Progenitor cell of endocrine pancreas (in vitro differentiated cells): ENCODE results near the gene ALDH2. TPM values are rescaled to one million over a fixed set of nuclear protein-coding genes. Genes with fewer than 3 reads are reported as not detected.

Experiments
- DNase-seq: peaks from one replicate; pipeline ENCODE4 v3.0.0; 2021; ENCODE audit warnings: low spot score; ENCODE audit not compliant: unreplicated experiment
- H3K27ac Mint-ChIP-seq: 2 replicates; pipeline ENCODE4 v1.8.0; 2021; ENCODE audit warnings: mild to moderate bottlenecking, moderate library complexity, mixed read lengths
- H3K27me3 Mint-ChIP-seq: 2 replicates; pipeline ENCODE4 v1.8.0; 2021; ENCODE audit warnings: mixed read lengths
- H3K36me3 Mint-ChIP-seq: 2 replicates; pipeline ENCODE4 v1.8.0; 2022; ENCODE audit warnings: mixed read lengths; ENCODE audit not compliant: insufficient read depth
- H3K4me1 Mint-ChIP-seq: 2 replicates; pipeline ENCODE4 v1.8.0; 2021; ENCODE audit warnings: low read depth, mixed read lengths
- H3K4me3 Mint-ChIP-seq: 2 replicates; pipeline ENCODE4 v1.8.0; 2021; ENCODE audit warnings: low read depth, mild to moderate bottlenecking, moderate library complexity, mixed read lengths
- H3K9me3 Mint-ChIP-seq: 2 replicates; pipeline ENCODE4 v1.8.0; 2021; ENCODE audit warnings: low read depth, mixed read lengths
- microRNA-seq: library from miRNA; unstranded; fragments of <30 nt; microRNA quantifications from one replicate; pipeline ENCODE4 v1.1.0, GENCODE V29; 2020; ENCODE audit warnings: borderline number of aligned reads; ENCODE audit not compliant: unreplicated experiment
- total RNA-seq: library from RNA; stranded (reverse); gene quantifications from 2 replicates; pipeline ENCODE4 v1.2.1, GENCODE V29; 2021
- TF ChIP-seq, protein P1 (sequence below): fragments of 200-600 bp; sonication (generic); IDR thresholded peaks from one replicate; pipeline ENCODE4 v1.5.0; 2021; ENCODE audit warnings: antibody characterized with exemption, mild to moderate bottlenecking; ENCODE audit not compliant: unreplicated experiment

Gene ALDH2
- total RNA-seq, 1 donor from 2014 or later, result 47.3 TPM

DNA sequence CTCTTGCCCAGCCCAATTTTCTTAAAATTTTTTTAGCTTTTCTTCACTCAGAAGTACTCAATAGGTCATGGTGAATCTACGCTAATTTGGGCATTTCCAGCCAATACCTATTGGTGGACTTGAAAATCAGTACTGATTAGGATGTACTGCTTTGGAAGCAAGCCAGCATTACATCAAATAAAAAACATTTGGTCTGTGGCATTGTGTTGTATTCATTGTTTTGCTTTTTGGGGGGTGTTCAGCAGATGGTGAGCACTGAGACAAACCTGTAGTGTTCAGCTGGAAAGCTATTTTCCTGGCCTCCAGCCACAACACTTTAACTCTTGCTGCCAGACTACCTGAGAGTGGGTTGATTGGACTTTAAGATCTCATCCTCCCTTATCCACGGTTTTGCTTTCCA lies 79.3 kb downstream of the ALDH2 start:
- DNase-seq, result no peak
- Mint-ChIP-seq H3K9me3 (peaks cover 4% of the 10 kb centered on the region), H3K4me3 (no peak overlapping the region), H3K4me1 (peaks cover 23% of the 10 kb centered on the region), H3K36me3 (peaks cover 8% of the 10 kb centered on the region), H3K27ac (no peak overlapping the region), H3K27me3 (no peaks in the 10 kb centered on the region)
- TF ChIP-seq, protein P1, sequence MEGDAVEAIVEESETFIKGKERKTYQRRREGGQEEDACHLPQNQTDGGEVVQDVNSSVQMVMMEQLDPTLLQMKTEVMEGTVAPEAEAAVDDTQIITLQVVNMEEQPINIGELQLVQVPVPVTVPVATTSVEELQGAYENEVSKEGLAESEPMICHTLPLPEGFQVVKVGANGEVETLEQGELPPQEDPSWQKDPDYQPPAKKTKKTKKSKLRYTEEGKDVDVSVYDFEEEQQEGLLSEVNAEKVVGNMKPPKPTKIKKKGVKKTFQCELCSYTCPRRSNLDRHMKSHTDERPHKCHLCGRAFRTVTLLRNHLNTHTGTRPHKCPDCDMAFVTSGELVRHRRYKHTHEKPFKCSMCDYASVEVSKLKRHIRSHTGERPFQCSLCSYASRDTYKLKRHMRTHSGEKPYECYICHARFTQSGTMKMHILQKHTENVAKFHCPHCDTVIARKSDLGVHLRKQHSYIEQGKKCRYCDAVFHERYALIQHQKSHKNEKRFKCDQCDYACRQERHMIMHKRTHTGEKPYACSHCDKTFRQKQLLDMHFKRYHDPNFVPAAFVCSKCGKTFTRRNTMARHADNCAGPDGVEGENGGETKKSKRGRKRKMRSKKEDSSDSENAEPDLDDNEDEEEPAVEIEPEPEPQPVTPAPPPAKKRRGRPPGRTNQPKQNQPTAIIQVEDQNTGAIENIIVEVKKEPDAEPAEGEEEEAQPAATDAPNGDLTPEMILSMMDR, result no peak

DNA sequence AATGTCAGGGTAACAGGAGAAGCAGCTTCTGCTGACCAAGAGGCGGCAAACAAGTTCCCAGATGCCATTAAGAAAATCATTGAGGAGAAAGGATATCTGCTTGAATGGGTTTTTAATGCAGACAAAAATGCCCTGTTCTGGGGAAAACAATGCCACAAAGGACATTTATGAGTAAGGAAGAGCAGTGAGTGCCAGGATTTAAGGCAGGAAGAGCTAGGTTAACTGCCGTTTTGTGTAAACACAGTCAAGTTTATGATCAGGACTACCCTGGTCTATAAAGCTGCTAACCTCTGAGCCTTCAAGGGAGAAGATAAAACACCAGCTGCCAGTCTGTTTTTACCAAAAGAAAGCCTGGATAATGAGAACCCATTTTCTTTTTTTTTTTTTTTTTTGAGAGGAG lies 83.8 kb downstream of the ALDH2 start:
- Mint-ChIP-seq H3K27me3 (no peaks in the 10 kb centered on the region), H3K4me3 (no peak overlapping the region), H3K36me3 (peaks cover 11% of the 10 kb centered on the region), H3K9me3 (peaks cover 4% of the 10 kb centered on the region), H3K4me1 (no peaks in the 10 kb centered on the region), H3K27ac (no peak overlapping the region)
- TF ChIP-seq, protein P1, result no peak
- no peak for DNase-seq

DNA sequence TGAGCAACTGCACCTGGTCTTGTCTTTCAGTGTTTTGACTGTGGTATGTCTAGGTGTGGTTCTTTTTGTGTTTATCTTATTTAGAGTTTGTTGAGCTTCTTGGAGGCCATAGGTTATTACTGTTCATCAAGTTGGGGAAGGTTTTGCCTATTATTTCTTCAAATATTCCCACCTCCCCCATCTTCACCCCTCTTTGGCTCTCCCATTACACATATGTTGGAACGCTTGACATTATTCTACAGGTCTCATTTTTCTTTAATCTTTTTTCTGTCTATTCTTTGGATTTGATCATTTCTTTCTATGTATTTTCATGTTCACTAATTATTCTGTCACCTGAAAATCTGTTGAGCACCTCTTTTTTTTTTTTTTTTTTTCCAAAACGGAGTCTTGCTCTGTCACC lies 91.5 kb downstream of the ALDH2 start:
- Mint-ChIP-seq H3K27me3 (no peaks in the 10 kb centered on the region), H3K27ac (no peak overlapping the region), H3K9me3 (peaks cover 4% of the 10 kb centered on the region), H3K36me3 (peaks cover 9% of the 10 kb centered on the region), H3K4me3 (no peak overlapping the region), H3K4me1 (no peaks in the 10 kb centered on the region)
- TF ChIP-seq, protein P1, result no peak
- no peak for DNase-seq

DNA sequence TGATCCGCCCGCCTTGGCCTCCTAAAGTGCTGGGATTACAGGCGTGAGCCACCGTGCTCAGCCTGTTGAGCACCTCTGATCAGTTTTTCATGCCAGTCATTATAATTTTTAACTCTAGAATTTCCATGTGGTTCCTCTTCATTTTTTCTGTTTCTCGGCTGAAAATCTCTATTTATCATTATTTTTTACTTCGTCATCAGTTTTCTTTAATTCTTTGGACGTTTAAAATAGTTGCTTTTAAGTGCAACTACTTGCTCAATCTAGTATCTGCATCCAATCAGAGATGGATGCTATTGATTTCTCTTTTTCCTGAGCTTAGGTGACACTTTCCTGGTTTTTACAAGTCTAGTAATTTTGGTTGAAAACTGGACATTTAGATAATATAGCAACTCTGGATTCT lies 92.0 kb downstream of the ALDH2 start:
- Mint-ChIP-seq H3K4me1 (no peaks in the 10 kb centered on the region), H3K36me3 (peaks cover 10% of the 10 kb centered on the region), H3K27me3 (no peaks in the 10 kb centered on the region), H3K9me3 (peaks cover 4% of the 10 kb centered on the region), H3K27ac (no peak overlapping the region), H3K4me3 (no peak overlapping the region)
- no peak for DNase-seq
- TF ChIP-seq, protein P1, result no peak

DNA sequence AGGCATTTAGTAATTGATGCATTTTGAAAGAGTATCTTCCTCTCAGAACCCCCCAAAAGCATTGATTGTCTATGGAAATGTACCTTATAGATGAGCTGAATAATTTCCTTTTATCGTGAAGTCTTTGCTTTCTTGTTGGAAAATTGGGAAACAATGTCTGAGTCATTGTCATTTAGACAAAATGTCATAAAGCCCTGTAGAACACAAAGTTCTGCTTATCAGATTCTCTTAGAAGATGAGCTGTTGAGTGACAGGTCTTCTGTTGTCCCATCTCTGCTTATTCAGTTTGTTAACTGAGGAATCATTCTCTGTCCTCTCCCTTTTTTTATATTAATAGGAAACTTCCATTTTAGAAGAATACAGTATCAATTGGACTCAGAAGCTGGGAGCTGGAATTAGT lies 98.2 kb downstream of the ALDH2 start:
- Mint-ChIP-seq H3K4me1 (no peaks in the 10 kb centered on the region), H3K36me3 (peaks cover 14% of the 10 kb centered on the region), H3K27me3 (no peaks in the 10 kb centered on the region), H3K4me3 (no peak overlapping the region), H3K9me3 (no peaks in the 10 kb centered on the region), H3K27ac (no peak overlapping the region)
- no peak for DNase-seq
- TF ChIP-seq, protein P1, result no peak

Small RNA genes lying within 50 kb of the gene (microRNA-seq; reads per million reads assigned to microRNA genes)
- gene MIR6761, result not detected

Other genes starting within 250 kb of the ALDH2 start
- 81.7 and 86.6 TPM in 2 replicates for gene ATXN2, start 167.6 kb upstream of the ALDH2 start, total RNA-seq
- 23.1 and 23.6 TPM in 2 replicates for gene BRAP, start 81.0 kb upstream of the ALDH2 start, total RNA-seq
- gene ACAD10, start 80.9 kb upstream of the ALDH2 start, total RNA-seq, result 59.4 and 62.3 TPM in 2 replicates
- 71.5 and 78.7 TPM in 2 replicates for gene MAPKAPK5, start 75.3 kb downstream of the ALDH2 start, total RNA-seq
- gene TMEM116, start 246.2 kb downstream of the ALDH2 start, total RNA-seq, result 11.6 and 13.1 TPM in 2 replicates
- gene ERP29, start 246.5 kb downstream of the ALDH2 start, total RNA-seq, result 138 and 144 TPM in 2 replicates